Suppressor macrophage treated with lipopolysaccharide for 4 hours (primary cell): Measurements from ENCODE around the gene TMEM123.

ENCODE experiments used
- DNase-seq: peaks from one replicate; pipeline ENCODE4 v3.0.0-alpha.2; 2020

The TMEM123 gene

DNA sequence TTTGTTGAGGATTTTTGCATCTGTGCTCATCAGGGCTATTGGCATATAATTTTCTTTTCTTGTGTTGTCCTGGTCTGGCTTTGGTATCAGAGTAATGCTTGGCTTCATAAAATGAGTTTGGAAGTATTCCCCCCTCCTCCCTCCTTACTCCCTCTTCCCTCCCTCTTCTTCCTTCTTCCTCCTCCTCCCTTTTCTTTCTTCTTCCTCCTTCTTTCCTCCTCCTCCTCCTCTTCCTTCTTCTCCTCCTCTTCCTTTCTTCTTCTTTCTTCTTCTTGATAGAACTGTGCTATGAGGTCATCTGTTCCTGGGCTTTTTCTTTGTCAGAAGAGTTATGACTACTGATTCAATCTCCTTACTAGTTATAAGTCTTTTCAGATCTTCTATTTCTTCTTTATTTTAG is 95.4 kb downstream of the TMEM123 start:
- DNase-seq: no peak

- peak; percentile 72 for DNase-seq
Observed at GRCh38 chr11:102347462-102348370, 104.8 kb downstream of the TMEM123 start.

DNA sequence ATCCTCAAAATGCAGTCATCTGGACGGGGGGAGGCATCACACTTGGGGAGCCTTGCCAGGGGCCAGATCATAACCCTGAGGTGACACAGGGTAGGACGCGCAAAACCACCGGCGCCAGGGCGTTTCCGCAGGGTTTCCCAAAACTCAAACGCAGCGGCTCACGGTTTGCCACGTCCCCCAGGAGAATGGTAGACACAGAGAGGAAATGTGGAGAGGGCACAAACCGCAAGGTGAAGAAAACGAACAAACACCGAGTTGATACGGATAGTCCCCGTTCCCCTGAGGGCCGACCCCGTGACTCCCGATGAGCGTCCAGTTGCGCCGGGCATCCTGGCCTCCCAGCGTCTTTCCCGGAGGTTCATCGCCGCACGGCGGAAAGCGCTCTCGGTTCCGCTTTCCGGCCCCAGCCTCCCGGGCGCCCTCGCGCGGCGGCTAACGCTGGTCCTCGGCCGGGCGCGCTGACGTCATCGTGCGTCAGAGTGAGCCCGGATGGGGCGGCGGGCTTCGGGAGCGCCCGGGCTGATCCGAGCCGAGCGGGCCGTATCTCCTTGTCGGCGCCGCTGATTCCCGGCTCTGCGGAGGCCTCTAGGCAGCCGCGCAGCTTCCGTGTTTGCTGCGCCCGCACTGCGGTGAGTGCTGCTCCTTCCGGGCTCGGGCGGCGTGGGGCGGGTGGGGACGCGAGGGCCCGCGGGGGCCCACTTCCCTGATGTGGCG is 105.7 kb downstream of the TMEM123 start, which contains the start of gene BIRC2:
TSS of gene BIRC2 (plus strand) at position 467 of the 714 bp plus-strand sequence. CDS start 2,641 bp downstream, outside the sequence.
- peak; percentile 99 for DNase-seq

- DNase-seq: peak; percentile 90
Observed at GRCh38 chr11:102346456-102346747, 106.2 kb downstream of the TMEM123 start.
